ENCODE results near the gene EEF1G.
A peak's percentile ranks its signal among the peaks of the same experiment; 100 is the strongest.

Gene EEF1G

GRCh38 chr11:62560566-62561103 is 13.1 kb downstream of the EEF1G start (continued):
- TF ChIP-seq ZNF146 (tag by site-specific recombination; IDR thresholded peaks at IDR 0.05): no peak
- no peak for TF ChIP-seq ZNF324 (tag by site-specific recombination; IDR thresholded peaks at IDR 0.05)
- 0 out of 2 replicates have a peak, but pooled peaks have one; percentile 22 for TF ChIP-seq PRDM6 (tag by site-specific recombination; IDR thresholded peaks at IDR 0.05)
- no peak for TF ChIP-seq ZNF404 (tag by site-specific recombination; IDR thresholded peaks at IDR 0.05)
- no peak for TF ChIP-seq ZNF529 (tag by site-specific recombination; IDR thresholded peaks at IDR 0.05; ENCODE audit: insufficient replicate concordance)
- TF ChIP-seq ZNF837 (tag by site-specific recombination; IDR thresholded peaks at IDR 0.05): 0 out of 2 replicates have a peak, but pooled peaks have one; percentile 34
- no peak for TF ChIP-seq ZNF513 (tag by site-specific recombination; IDR thresholded peaks at IDR 0.05)
- peak; percentile 50 for TF ChIP-seq WT1 (tag by site-specific recombination; IDR thresholded peaks at IDR 0.05)
- peak; percentile 68; the same call in 1 of the 2 replicates for TF ChIP-seq ZNF184 (tag by site-specific recombination; IDR thresholded peaks at IDR 0.05)
- TF ChIP-seq ZNF585B (tag by site-specific recombination; IDR thresholded peaks at IDR 0.05): no peak
- TF ChIP-seq ATF2 (tag by site-specific recombination; IDR thresholded peaks at IDR 0.05; ENCODE audit: low read depth): no peak
- no peak for TF ChIP-seq ZNF639 (tag by site-specific recombination; IDR thresholded peaks at IDR 0.05)
- no peak for TF ChIP-seq ZNF214 (tag by site-specific recombination; IDR thresholded peaks at IDR 0.05; ENCODE audit: borderline replicate concordance)
- no peak for TF ChIP-seq ZNF223 (tag by site-specific recombination; IDR thresholded peaks at IDR 0.05)
- no peak for TF ChIP-seq ZNF621 (tag by site-specific recombination; IDR thresholded peaks at IDR 0.05)
- no peak for TF ChIP-seq ZNF626 (tag by site-specific recombination; IDR thresholded peaks at IDR 0.05)
- no peak for TF ChIP-seq ZNF792 (tag by site-specific recombination; IDR thresholded peaks at IDR 0.05)
- TF ChIP-seq ZNF843 (tag by site-specific recombination; IDR thresholded peaks at IDR 0.05): 0 out of 2 replicates have a peak, but pooled peaks have one; percentile 22
- TF ChIP-seq ZEB2 (tag by site-specific recombination; IDR thresholded peaks at IDR 0.05): peak; percentile 86
- peak; percentile 51; the same call in 1 of the 2 replicates for TF ChIP-seq GLIS2 (tag by site-specific recombination; IDR thresholded peaks at IDR 0.05)
- TF ChIP-seq ZNF776 (tag by site-specific recombination; IDR thresholded peaks at IDR 0.05; ENCODE audit: borderline replicate concordance): no peak
- no peak for TF ChIP-seq SCRT1 (tag by site-specific recombination; IDR thresholded peaks at IDR 0.05; ENCODE audit: borderline replicate concordance)
- TF ChIP-seq ZNF623 (tag by site-specific recombination; IDR thresholded peaks at IDR 0.05): no peak
- no peak for TF ChIP-seq ZNF560 (tag by site-specific recombination; IDR thresholded peaks at IDR 0.05; ENCODE audit: borderline replicate concordance)
- TF ChIP-seq ZNF704 (tag by site-specific recombination; IDR thresholded peaks at IDR 0.05): no peak
- TF ChIP-seq ZNF140 (tag by site-specific recombination; IDR thresholded peaks at IDR 0.05): no peak
- 0 out of 2 replicates have a peak, but pooled peaks have one; percentile 26 for TF ChIP-seq ZNF394 (tag by site-specific recombination; IDR thresholded peaks at IDR 0.05; ENCODE audit: borderline replicate concordance)
- no peak for TF ChIP-seq ZNF155 (tag by site-specific recombination; IDR thresholded peaks at IDR 0.05)
- TF ChIP-seq TSHZ1 (tag by site-specific recombination; IDR thresholded peaks at IDR 0.05; ENCODE audit: borderline replicate concordance): no peak
- no peak for TF ChIP-seq KLF16 (tag by site-specific recombination; IDR thresholded peaks at IDR 0.05)
- peak; percentile 67 for TF ChIP-seq ZNF600 (tag by site-specific recombination; IDR thresholded peaks at IDR 0.05)
